ENCODE measurements around the gene RICTOR.

DNA sequence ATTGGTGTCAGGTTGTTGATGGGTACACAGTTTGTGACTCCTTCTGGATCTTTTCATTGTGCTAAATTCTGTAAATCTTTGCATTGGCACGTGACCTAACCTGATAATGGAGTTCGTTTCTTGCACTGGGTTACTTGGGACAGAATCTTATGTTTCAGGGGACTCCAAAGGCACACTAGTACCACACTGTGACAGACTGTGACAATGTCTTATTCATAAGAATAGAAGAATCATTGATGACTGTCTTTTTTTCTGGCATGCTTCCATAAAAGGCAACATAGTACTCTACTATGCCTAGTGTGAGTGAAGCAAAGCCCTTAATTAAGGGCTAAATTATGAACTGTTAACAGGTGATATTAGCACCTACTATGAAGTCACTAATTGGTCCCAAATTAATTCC lies 35.4 kb upstream of the RICTOR start:
- TF ChIP-seq CTCF (IDR thresholded peaks at IDR 0.05; ENCODE audit: extremely low read depth in 1 of 2, insufficient read depth in 1 of 2, low read depth in 1 of 2, low read length in 2 of 2) (no peak), POLR2A (IDR thresholded peaks at IDR 0.05; ENCODE audit: low read depth, low read length) (no peak), POLR2AphosphoS5 (IDR thresholded peaks at IDR 0.05; ENCODE audit: insufficient read depth, low read depth, low read length) (no peak), EZH2 (IDR thresholded peaks at IDR 0.05; ENCODE audit: borderline replicate concordance, low read depth, low read length, severe bottlenecking) (no peak), FOS (IDR thresholded peaks at IDR 0.05; ENCODE audit: borderline replicate concordance, insufficient read depth, low read length) (no peak), GATA2 (IDR thresholded peaks at IDR 0.05; ENCODE audit: insufficient read depth, insufficient read length, low read depth, low read length) (no peak)
- TF ChIP-seq, protein P1, sequence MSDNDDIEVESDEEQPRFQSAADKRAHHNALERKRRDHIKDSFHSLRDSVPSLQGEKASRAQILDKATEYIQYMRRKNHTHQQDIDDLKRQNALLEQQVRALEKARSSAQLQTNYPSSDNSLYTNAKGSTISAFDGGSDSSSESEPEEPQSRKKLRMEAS (IDR thresholded peaks at IDR 0.05; ENCODE audit: insufficient read depth, insufficient read length) = no peak
